ENCODE measurements around the gene STRADA.

Gene STRADA

GRCh38 chr17:63685578-63685977 lies 56.0 kb downstream of the STRADA start:
- Mint-ChIP-seq H3K4me1 (peaks cover 6% of the 10 kb centered on the region), H3K9me3 (no peaks in the 10 kb centered on the region), H3K27ac (no peak overlapping the region), H3K4me3 (no peak overlapping the region), H3K27me3 (ENCODE audit: low read depth, poor library complexity) (peaks cover under 1% of the 10 kb centered on the region), H3K36me3 (ENCODE audit: low read depth) (peaks cover 30% of the 10 kb centered on the region)
- TF ChIP-seq, protein P1, sequence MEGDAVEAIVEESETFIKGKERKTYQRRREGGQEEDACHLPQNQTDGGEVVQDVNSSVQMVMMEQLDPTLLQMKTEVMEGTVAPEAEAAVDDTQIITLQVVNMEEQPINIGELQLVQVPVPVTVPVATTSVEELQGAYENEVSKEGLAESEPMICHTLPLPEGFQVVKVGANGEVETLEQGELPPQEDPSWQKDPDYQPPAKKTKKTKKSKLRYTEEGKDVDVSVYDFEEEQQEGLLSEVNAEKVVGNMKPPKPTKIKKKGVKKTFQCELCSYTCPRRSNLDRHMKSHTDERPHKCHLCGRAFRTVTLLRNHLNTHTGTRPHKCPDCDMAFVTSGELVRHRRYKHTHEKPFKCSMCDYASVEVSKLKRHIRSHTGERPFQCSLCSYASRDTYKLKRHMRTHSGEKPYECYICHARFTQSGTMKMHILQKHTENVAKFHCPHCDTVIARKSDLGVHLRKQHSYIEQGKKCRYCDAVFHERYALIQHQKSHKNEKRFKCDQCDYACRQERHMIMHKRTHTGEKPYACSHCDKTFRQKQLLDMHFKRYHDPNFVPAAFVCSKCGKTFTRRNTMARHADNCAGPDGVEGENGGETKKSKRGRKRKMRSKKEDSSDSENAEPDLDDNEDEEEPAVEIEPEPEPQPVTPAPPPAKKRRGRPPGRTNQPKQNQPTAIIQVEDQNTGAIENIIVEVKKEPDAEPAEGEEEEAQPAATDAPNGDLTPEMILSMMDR (IDR thresholded peaks at IDR 0.05) = no peak
- no peak for DNase-seq

- Mint-ChIP-seq H3K36me3 (ENCODE audit: low read depth) (peaks cover 27% of the 10 kb centered on the region), H3K4me3 (no peak overlapping the region), H3K4me1 (peaks cover 6% of the 10 kb centered on the region), H3K9me3 (no peaks in the 10 kb centered on the region), H3K27ac (peak overlapping the region; percentile 25), H3K27me3 (ENCODE audit: low read depth, poor library complexity) (no peaks in the 10 kb centered on the region)
- no peak for DNase-seq
- TF ChIP-seq, protein P1 (IDR thresholded peaks at IDR 0.05) = no peak
Observed at GRCh38 chr17:63685041-63685440, 56.6 kb downstream of the STRADA start.

DNA sequence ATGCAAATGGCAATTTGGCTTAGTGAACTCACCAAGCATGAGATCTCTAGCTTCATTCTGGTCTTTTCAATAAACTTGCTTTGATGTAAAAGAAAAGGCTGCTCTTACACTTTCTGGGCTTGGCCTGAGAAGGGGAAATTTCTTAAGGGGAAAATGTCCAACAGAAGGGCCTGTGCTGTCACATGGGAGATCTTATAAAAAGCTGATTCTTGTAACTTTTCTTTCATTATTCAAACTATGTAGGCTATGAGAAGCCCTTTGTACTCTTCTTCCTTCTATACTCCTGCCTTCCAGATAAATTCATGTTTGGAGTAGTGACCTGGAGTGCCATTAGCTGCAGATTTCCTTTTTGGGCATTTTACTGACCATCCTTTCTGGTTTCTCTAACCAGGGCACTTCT lies 58.6 kb downstream of the STRADA start:
- Mint-ChIP-seq H3K4me3 (no peak overlapping the region), H3K27ac (no peak overlapping the region), H3K4me1 (peaks cover 2% of the 10 kb centered on the region), H3K36me3 (ENCODE audit: low read depth) (peaks cover 30% of the 10 kb centered on the region), H3K27me3 (ENCODE audit: low read depth, poor library complexity) (no peaks in the 10 kb centered on the region), H3K9me3 (no peaks in the 10 kb centered on the region)
- TF ChIP-seq, protein P1 (IDR thresholded peaks at IDR 0.05) = no peak
- DNase-seq = no peak

DNA sequence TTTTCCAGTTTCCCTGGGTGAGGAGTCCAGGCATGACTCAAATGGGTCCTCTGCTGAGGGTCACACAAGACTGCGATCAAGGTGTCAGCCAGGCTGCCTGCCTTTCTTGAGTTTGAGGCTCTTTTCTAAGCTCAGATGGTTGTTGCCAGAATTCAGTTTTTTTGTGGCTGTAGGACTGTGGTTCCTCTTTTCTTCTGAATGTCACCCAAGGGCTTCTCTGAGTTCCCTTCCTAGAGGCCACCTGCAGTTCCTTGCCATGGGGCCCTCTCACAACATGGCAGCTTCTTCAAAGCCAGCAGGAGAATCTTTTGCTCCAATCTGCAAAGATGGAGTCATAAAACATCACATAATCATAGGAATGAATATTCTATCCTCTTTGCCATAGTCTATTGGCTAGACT lies 59.2 kb downstream of the STRADA start:
- no peaks in the 10 kb centered on the region for H3K9me3 Mint-ChIP-seq
- H3K4me3 Mint-ChIP-seq = no peak overlapping the region
- DNase-seq = no peak
- TF ChIP-seq, protein P1 (IDR thresholded peaks at IDR 0.05) = no peak
- H3K27me3 Mint-ChIP-seq (ENCODE audit: low read depth, poor library complexity) = no peaks in the 10 kb centered on the region
- peaks cover 3% of the 10 kb centered on the region for H3K4me1 Mint-ChIP-seq
- peaks cover 30% of the 10 kb centered on the region for H3K36me3 Mint-ChIP-seq (ENCODE audit: low read depth)
- no peak overlapping the region for H3K27ac Mint-ChIP-seq

- Mint-ChIP-seq H3K4me3 (no peak overlapping the region), H3K36me3 (ENCODE audit: low read depth) (peaks cover 30% of the 10 kb centered on the region), H3K9me3 (no peaks in the 10 kb centered on the region), H3K27me3 (ENCODE audit: low read depth, poor library complexity) (no peaks in the 10 kb centered on the region), H3K27ac (no peak overlapping the region), H3K4me1 (peaks cover 7% of the 10 kb centered on the region)
- TF ChIP-seq, protein P1 (IDR thresholded peaks at IDR 0.05) = no peak
- DNase-seq = no peak
Observed at GRCh38 chr17:63681530-63681929, 60.1 kb downstream of the STRADA start.

DNA sequence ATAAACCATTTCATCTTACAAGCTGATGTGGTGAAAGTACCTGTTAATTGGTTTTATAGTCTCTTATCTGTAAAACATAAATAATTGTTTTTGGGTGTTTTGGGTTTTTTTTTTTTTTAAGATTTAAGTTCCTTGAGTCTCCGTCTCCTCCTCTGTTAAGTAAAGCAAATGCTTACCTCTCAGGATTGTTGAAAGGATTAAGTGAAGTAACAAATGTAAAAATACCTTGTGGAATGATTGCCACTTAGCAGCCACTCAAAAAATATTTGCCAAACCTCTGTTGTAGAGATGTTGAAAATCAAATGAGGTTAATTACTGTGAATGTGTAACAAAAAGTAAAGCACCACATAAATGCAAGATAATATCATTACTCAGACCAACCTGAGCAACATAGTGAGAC lies 60.9 kb downstream of the STRADA start:
- TF ChIP-seq, protein P1 (IDR thresholded peaks at IDR 0.05) = no peak
- no peak overlapping the region for H3K27ac Mint-ChIP-seq
- no peaks in the 10 kb centered on the region for H3K9me3 Mint-ChIP-seq
- H3K4me1 Mint-ChIP-seq = peaks cover 9% of the 10 kb centered on the region
- H3K27me3 Mint-ChIP-seq (ENCODE audit: low read depth, poor library complexity) = no peaks in the 10 kb centered on the region
- DNase-seq = no peak
- peaks cover 30% of the 10 kb centered on the region for H3K36me3 Mint-ChIP-seq (ENCODE audit: low read depth)
- no peak overlapping the region for H3K4me3 Mint-ChIP-seq

Measured in nephron progenitor cell (in vitro differentiated cells).